Smooth muscle cell of the umbilical artery (primary cell): ENCODE results near the gene RAET1G. TPM values are rescaled to one million over a fixed set of nuclear protein-coding genes. Genes with fewer than 3 reads are reported as not detected.

ENCODE experiments used
- total RNA-seq: library from RNA; depleted of rRNA; stranded (reverse); fragments of >200 nt; gene quantifications from 2 replicates; pipeline ENCODE4 v1.2.3, GENCODE V29; 2014

Gene RAET1G
- total RNA-seq, result 0.55 and 1.8 TPM in 2 replicates

GRCh38 chr6:149922642-149923326 lies at the start of gene RAET1G:
RAET1G (minus strand) TSS chr6:149923121; CDS start chr6:149923010, 111 bp downstream.

GRCh38 chr6:149963462-149964307 lies 40.8 kb upstream of the RAET1G start, which contains the start of gene ULBP1:
ULBP1 (plus strand) TSS chr6:149963943; CDS start chr6:149964050, 107 bp downstream.

GRCh38 chr6:149941583-149942460 lies 18.9 kb upstream of the RAET1G start, which contains the start of gene ULBP2:
ULBP2 (plus strand) TSS chr6:149942014; CDS start chr6:149942073, 59 bp downstream.

GRCh38 chr6:149897855-149898744 lies 24.8 kb downstream of the RAET1G start, which contains the start of gene RAET1E:
RAET1E (minus strand) TSS chr6:149898113; CDS start chr6:149890901, 7,212 bp downstream.

Other genes starting within 250 kb of the RAET1G start
- gene LATS1, start 205.0 kb downstream of the RAET1G start, total RNA-seq, result 9.8 and 12.7 TPM in 2 replicates
- gene NUP43, start 176.6 kb downstream of the RAET1G start, total RNA-seq, result 15.7 and 25.7 TPM in 2 replicates
- gene PCMT1, start 173.4 kb downstream of the RAET1G start, total RNA-seq, result 108 and 161 TPM in 2 replicates
- gene LRP11, start 58.8 kb downstream of the RAET1G start, total RNA-seq, result 119 and 130 TPM in 2 replicates
- gene RAET1E, start 25.0 kb downstream of the RAET1G start, total RNA-seq, result 0.14 TPM in 1 of 2 replicates, not detected in the other
- 12.4 and 13.7 TPM in 2 replicates for gene ULBP2, start 18.9 kb upstream of the RAET1G start, total RNA-seq
- under 0.01 and 0.09 TPM in 2 replicates for gene ULBP1, start 40.8 kb upstream of the RAET1G start, total RNA-seq
- gene RAET1L, start 102.4 kb upstream of the RAET1G start, total RNA-seq, result not detected in 2 replicates
- gene ULBP3, start 146.0 kb upstream of the RAET1G start, total RNA-seq, result 4.5 and 16.6 TPM in 2 replicates
- gene PPP1R14C, start 219.9 kb upstream of the RAET1G start, total RNA-seq, result under 0.01 and 0.09 TPM in 2 replicates